Thoracic aorta (tissue), 2 donors: ENCODE measurements around the gene TPPP. TPM values are rescaled to one million over a fixed set of nuclear protein-coding genes. Genes with fewer than 3 reads are reported as not detected.

Experiments
- ATAC-seq: fragments of 150-250 bp; one replicate; pipeline ENCODE4 v1.8.0; 2017; ENCODE audit warnings: low read depth; ENCODE audit not compliant: insufficient number of reproducible peaks, low FRiP score
- DNase-seq: peaks from one replicate; pipeline ENCODE4 v3.0.0-alpha.2; 2020; ENCODE audit warnings: low spot score
- H3K27ac ChIP-seq, 2 donors: fragments of 200-600 bp; sonication (generic); 1 replicate in 1 of 2; 2 replicates in 1 of 2; pipeline ENCODE4 v1.5.1; 2016; ENCODE audit warnings: mild to moderate bottlenecking in 2 of 2, moderate library complexity in 2 of 2
- H3K27me3 ChIP-seq: fragments of 200-600 bp; sonication (generic); replicated peaks from 2 replicates; pipeline ENCODE4 v1.6.0; 2016; ENCODE audit warnings: mild to moderate bottlenecking; ENCODE audit not compliant: insufficient read depth
- H3K36me3 ChIP-seq: fragments of 200-600 bp; sonication (generic); one replicate; pipeline ENCODE4 v1.5.1; 2016
- H3K4me1 ChIP-seq, 2 donors: fragments of 200-600 bp; sonication (generic); 1 replicate in 1 of 2; 2 replicates in 1 of 2; pipeline versions ENCODE4 v1.5.1 to v1.6.0; 2016; ENCODE audit warnings: low read depth in 2 of 2, mild to moderate bottlenecking in 1 of 2; ENCODE audit not compliant: control insufficient read depth in 1 of 2
- H3K4me3 ChIP-seq: fragments of 200-600 bp; sonication (generic); 2 replicates; pipeline ENCODE4 v1.5.1; 2016; ENCODE audit warnings: mild to moderate bottlenecking
- H3K9me3 ChIP-seq: fragments of 200-600 bp; sonication (generic); 2 replicates; pipeline ENCODE4 v1.5.1; 2016
- CTCF ChIP-seq: fragments of 200-600 bp; sonication (generic); IDR thresholded peaks from one replicate; pipeline ENCODE4 v1.5.1; 2019; ENCODE audit warnings: antibody characterized with exemption
- total RNA-seq, 2 donors: library from RNA; depleted of rRNA; stranded (reverse); fragments of >200 nt; gene quantifications; one replicate each; pipeline versions ENCODE4 v1.1.0 to v1.2.3, GENCODE V29; 2016

Gene TPPP
- total RNA-seq, 2 donors from 2014 or later, result 9.9 to 13.0 TPM

DNA sequence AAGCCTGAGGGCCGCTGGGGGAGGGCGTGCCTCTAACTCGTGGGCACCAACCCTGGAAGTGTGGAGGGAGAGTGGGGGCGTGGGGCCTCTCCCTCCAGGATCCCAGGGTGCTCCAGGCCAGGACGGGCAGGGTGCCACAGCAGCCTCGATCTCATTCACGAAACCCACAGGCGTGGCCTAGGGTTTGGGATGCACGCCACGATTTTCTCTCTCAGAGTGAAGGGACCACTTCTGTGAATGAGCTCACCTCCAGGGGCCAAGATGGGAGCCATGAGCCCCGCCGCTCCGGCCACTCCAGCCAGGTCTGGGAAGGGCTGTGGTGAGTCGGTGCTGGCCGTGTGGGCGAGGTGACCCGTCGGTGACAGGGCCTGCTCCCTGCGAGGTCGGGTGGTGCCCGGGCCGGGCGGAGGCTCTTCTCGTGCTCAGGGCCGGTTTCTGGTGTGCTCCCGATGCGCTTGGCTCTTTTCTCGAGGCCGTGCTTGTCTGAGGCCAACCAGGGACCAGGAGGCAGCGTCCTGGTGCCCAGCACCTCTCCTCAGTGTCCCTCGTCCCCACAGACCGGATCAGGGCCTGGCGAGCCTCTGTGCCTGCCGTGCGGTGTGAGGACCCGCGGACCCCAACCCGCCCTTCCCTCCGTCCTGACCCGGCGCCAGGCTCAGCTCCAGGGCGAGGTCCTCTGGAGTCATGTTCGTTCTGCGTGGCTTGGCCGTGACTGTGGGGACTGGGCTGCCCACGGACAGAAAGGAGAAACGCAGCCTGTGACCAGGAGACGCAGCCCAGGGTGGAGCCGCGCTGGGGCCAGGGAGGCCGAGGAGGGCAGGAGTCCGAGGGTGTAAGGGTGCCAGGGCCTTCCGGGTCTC is 31.0 kb downstream of the TPPP start:
- H3K36me3 ChIP-seq, result peaks cover 27% of the 10 kb centered on the region
- H3K4me3 ChIP-seq, result no peak overlapping the region
- H3K4me1 ChIP-seq, result no peaks in the 10 kb centered on the region
- no peak for TF ChIP-seq CTCF
- H3K9me3 ChIP-seq, result no peaks in the 10 kb centered on the region
- DNase-seq, result no peak
- no peak for ATAC-seq
- H3K27me3 ChIP-seq, result no peaks in the 10 kb centered on the region
- no peak overlapping the region for H3K27ac ChIP-seq

DNA sequence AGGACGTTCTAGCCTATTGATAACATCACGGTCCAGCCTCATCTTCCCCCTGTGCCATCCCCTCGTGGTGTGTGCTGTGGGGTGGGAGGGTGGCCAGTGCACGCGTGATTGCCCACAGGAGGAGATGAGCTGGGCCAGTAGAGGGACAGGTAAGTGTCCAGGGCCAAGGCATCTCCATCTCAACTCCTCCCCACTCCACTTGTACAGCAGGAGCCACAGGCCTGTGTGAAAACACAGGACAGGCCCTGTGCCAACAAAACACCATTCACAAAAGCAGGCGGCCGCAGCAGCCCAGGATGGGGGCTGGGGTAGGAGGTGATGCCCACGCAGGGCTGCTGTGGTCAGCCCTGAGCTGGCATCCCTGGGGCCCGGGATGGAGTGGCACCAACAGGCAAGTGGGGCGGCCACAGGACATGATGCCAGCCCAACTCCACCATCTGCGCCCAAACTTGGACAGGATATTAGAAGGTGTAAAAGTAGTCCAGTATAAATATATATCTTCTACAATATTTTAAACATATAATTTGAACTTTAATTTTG is 32.6 kb downstream of the TPPP start:
- Histone ChIP-seq H3K4me1 (no peaks in the 10 kb centered on the region), H3K27me3 (no peaks in the 10 kb centered on the region), H3K36me3 (peaks cover 27% of the 10 kb centered on the region), H3K27ac (no peak overlapping the region), H3K9me3 (no peaks in the 10 kb centered on the region), H3K4me3 (no peak overlapping the region)
- no peak for TF ChIP-seq CTCF
- DNase-seq (no peak), ATAC-seq (no peak)

GRCh38 chr5:659496-660263 is 33.5 kb downstream of the TPPP start:
- H3K4me3 ChIP-seq, result no peak overlapping the region
- no peak overlapping the region for H3K27ac ChIP-seq
- no peaks in the 10 kb centered on the region for H3K9me3 ChIP-seq
- no peak for TF ChIP-seq CTCF
- DNase-seq (no peak), ATAC-seq (no peak)
- H3K27me3 ChIP-seq, result no peaks in the 10 kb centered on the region
- H3K4me1 ChIP-seq, result no peaks in the 10 kb centered on the region
- H3K36me3 ChIP-seq, result peaks cover 27% of the 10 kb centered on the region

GRCh38 chr5:658103-658502 is 35.0 kb downstream of the TPPP start:
- Histone ChIP-seq H3K27me3 (no peaks in the 10 kb centered on the region), H3K4me3 (no peak overlapping the region), H3K27ac (no peak overlapping the region), H3K4me1 (no peaks in the 10 kb centered on the region), H3K9me3 (no peaks in the 10 kb centered on the region), H3K36me3 (peaks cover 21% of the 10 kb centered on the region)
- TF ChIP-seq CTCF, result no peak
- no peak for ATAC-seq
- no peak for DNase-seq

- no peak for TF ChIP-seq CTCF
- Histone ChIP-seq H3K4me3 (no peak overlapping the region), H3K36me3 (peaks cover 19% of the 10 kb centered on the region), H3K27me3 (no peaks in the 10 kb centered on the region), H3K27ac (no peak overlapping the region), H3K4me1 (no peaks in the 10 kb centered on the region), H3K9me3 (no peaks in the 10 kb centered on the region)
- DNase-seq (no peak), ATAC-seq (no peak)
Observed at GRCh38 chr5:657570-657969, 35.6 kb downstream of the TPPP start.
